NOMO-1 (cell line): ENCODE measurements around the gene MIA.
"Not testable (repeated sequence)": the region's sequence is repeated elsewhere in the genome, so short reads cannot be mapped to it uniquely, and the experiment has no call there.

Source experiments
- DNase-seq, 2 experiments: peaks; one replicate each; lab custom pipeline; 2025; ENCODE audit not compliant: unreplicated experiment in 2 of 2; lab: John Stamatoyannopoulos, UW

The MIA gene

DNA sequence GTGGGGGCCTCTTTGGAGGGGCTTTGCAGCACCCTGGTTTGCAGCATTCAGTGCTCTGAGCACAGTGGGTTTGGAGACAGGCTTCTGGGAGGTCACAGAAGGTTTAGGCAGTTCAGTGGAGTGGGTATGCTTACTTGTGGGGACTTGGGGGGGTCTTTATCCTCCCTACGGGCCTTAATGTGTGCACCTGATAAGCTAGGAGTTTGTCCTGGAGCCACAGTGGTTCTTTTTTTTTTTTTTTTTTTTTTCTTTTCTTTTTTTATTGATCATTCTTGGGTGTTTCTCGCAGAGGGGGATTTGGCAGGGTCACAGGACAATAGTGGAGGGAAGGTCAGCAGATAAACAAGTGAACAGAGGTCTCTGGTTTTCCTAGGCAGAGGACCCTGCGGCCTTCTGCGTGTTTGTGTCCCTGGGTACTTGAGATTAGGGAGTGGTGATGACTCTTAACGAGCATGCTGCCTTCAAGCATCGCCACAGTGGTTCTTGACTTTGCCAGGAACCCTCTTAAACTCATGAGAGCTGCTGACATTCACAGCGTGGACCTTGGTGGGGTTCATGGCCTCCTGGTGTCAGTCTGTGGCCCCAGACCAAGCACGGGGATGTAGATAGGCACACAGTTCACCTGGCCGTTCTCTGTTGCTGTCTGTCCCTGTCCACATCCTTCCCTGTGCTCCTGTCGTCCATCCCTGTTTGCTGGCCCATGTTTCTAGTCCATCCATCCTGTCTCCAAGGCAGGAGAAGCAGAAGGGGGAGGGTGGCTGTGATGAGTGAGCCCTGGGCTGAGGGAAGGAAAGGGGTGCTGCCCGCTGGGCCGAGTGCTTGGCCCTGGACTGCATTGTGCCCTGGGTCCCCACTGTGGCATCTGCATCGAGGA lies 26.3 kb downstream of the MIA start:
- DNase-seq = no peak

GRCh38 chr19:40802300-40803169 lies 27.2 kb downstream of the MIA start:
- DNase-seq = no peak

- no peak for DNase-seq
Measured at GRCh38 chr19:40803170-40803856, 28.0 kb downstream of the MIA start.

- DNase-seq = peak; percentile 24 to 73
Measured at GRCh38 chr19:40803857-40804782, 28.8 kb downstream of the MIA start.

- DNase-seq = no peak
Measured at GRCh38 chr19:40804783-40805242, 29.5 kb downstream of the MIA start.

- no peak for DNase-seq
Measured at GRCh38 chr19:40805258-40805868, 30.0 kb downstream of the MIA start.

DNA sequence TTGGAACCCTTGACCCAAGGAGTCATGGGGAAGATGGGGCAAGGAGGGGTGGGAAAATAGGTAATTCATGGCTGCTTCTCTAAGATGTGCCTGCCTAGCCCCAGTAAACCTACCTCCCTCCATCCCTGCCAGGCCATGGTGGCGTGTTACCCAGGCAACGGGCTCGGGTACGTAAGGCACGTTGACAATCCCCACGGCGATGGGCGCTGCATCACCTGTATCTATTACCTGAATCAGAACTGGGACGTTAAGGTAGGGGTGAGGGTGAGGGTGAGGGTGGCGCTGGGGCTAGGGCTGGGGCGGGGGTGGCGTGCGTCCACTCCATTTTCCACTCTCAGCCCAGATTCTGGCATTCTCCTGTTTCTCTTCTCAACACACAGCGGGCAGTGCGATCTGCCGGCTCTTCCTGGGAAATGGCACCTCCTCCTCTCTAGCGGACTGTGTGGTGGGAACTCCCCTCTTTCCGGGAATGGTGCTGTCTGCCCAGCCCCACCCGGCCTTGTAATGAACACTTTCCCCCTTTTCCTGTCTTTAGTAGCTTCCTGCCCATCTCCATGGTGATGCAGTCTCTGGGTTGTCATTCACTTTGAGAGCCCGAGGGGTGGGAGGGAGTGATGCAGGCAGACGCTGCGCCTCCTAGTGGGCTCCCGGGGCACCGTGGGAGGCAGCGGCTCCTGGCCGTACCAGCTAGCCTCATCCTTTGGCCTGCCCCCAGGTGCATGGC lies 31.3 kb downstream of the MIA start:
- DNase-seq = peak; percentile 25 to 51

GRCh38 chr19:40807147-40808020 lies 32.1 kb downstream of the MIA start:
- DNase-seq = no peak

DNA sequence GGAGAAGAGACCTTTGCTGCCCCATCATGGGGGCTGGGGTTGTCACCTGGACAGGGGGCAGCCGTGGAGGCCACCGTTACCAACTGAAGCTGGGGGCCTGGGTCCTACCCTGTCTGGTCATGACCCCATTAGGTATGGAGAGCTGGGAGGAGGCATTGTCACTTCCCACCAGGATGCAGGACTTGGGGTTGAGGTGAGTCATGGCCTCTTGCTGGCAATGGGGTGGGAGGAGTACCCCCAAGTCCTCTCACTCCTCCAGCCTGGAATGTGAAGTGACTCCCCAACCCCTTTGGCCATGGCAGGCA lies 32.7 kb downstream of the MIA start:
- DNase-seq = no peak

- DNase-seq = no peak
Measured at GRCh38 chr19:40808497-40808896, 33.2 kb downstream of the MIA start.

DNA sequence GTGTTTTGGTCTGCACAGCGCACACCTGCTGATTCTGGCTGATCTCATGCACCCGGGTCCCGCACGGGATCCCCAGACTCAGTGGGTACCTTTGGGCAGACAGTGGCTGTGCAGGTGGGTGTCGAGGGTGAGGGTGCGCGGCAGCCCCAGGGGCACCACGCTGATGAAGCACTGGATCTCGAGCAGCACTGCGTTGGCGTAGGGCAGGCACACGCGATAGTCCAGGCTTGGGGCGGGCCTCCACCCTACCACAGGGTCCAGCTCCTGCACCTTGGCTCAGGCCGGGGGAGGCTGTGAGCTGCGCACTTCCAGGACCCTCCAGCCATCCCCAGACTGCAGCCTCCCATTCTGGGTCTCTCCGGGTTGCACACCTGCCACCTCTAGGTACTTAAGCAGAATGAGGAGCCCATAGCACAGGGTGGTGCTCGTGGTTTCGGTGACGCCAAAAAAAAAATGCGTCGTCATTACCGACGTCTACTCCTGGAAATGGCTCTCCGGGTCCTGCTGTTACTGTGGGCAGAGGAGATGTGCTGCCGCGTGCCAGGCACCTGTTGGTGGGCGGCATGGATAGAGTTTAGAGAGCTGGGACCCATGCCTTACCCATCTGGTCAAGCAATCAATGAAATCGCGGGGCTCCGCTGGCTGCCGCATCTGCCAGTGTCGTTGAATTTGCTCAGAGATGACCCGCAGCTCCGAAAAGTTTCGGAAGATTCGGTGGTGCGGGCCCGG lies 34.2 kb downstream of the MIA start:
- no peak for DNase-seq

- DNase-seq = no peak
Measured at GRCh38 chr19:40810160-40810559, 34.8 kb downstream of the MIA start.

- DNase-seq = peak; percentile 61 to 73
Measured at GRCh38 chr19:40810649-40811408, 35.5 kb downstream of the MIA start.

- no peak for DNase-seq
Measured at GRCh38 chr19:40811478-40812341, 36.4 kb downstream of the MIA start.

DNA sequence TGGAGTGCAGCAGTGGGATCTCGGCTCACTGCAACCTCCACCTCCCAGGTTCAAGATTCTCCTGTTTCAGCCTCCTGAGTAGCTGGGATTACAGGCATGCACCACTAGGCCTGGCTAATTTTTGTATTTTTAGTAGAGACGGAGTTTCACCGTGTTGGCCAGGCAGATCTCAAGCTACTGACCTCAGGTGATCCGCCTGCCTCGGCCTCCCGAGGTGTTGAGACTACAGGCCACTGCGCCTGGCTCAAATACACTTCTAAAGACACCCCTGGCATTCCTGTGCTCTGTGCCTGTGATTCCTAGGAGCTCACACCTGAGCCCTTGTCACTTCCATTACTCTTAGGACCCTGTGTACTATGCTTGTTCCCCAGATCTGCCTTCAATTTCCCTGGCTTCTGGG lies 37.2 kb downstream of the MIA start:
- DNase-seq = not testable (repeated sequence)

DNA sequence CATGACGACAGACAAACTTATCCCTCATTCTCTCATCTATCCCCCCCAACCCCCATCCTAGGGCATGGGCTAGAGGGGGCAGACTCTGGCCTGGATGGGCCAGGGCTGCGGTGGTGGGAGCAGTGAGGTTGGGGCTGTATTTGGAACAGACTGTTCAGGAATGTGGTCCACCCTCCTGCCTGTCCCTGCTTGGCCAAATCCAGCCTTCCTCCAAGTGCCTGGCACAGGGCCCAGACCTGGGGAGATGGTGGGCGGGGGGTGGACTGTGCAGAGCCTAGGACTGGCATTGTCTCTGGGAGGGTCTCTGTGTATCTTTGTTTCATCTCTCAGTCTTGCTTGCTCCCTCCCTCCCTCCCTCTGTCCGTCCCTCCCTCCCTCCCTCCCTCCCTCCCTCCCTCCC lies 37.9 kb downstream of the MIA start:
- DNase-seq = no peak
